HepG2 (cell line): ENCODE results near the gene MICAL3. TPM values are rescaled to one million over a fixed set of nuclear protein-coding genes. Genes with fewer than 3 reads are reported as not detected.

ENCODE experiments used
- ATAC-seq: fragments of 200-7000 bp; cut with Tn5 transposase; 3 replicates; pipeline ENCODE4 v1.9.1; 2020; ENCODE audit warnings: mild to moderate bottlenecking, moderate library complexity
- BruUV-seq: library from RNA; stranded (reverse); fragments of 400-500 nt; replicated peaks from 2 replicates; lab custom pipeline; 2021; lab: Mats Ljungman, UMichigan
- CTCF ChIA-PET: fragments of 300-600 bp; formaldehyde crosslinking; extraction: SDS; loops from one replicate; lab custom pipeline; 2021; ENCODE audit warnings: low total read pairs, inconsistent platforms, low intra/inter-chr PET ratio; lab: Yijun Ruan, JAX
- POLR2A ChIA-PET: fragments of 350-600 bp; sonication (Branson Sonifier 250); formaldehyde crosslinking; loops from one replicate; lab custom pipeline; 2020; ENCODE audit warnings: antibody characterized with exemption, inconsistent platforms; lab: Yijun Ruan, JAX
- DNase-seq: peaks from one replicate; pipeline ENCODE4 v3.0.0-alpha.2; 2015; ENCODE audit warnings: low spot score
- FAIRE-seq: peaks from 3 replicates; lab custom pipeline; 2011; peaks lifted over from hg19 to GRCh38; lab: Jason Lieb, UNC
- H2AFZ ChIP-seq: one replicate; pipeline ENCODE4 v1.6.1; 2011; ENCODE audit warnings: low read length, inconsistent platforms
- H3K27ac ChIP-seq: fragments of 300-600 bp; 3 replicates; pipeline ENCODE4 v1.8.0; 2011; ENCODE audit warnings: mixed run types, mild to moderate bottlenecking, mixed read lengths, low read length, inconsistent platforms; ENCODE audit not compliant: insufficient read depth; ENCODE audit errors: extremely low read length
- H3K27me3 ChIP-seq, 2 experiments: fragments of 200-600 bp in 1 of 2; 2 replicates in 1 of 2; 3 replicates in 1 of 2; pipeline versions ENCODE4 v1.6.0 to v1.8.0; 2011; ENCODE audit warnings: low read length in 2 of 2, mild to moderate bottlenecking in 2 of 2, moderate library complexity in 2 of 2, inconsistent platforms in 1 of 2; ENCODE audit not compliant: insufficient read depth in 2 of 2, control insufficient read depth in 1 of 2
- H3K36me3 ChIP-seq, 2 experiments: fragments of 200-600 bp in 1 of 2; replicated peaks in 1 of 2; 2 replicates in 1 of 2; 3 replicates in 1 of 2; pipeline versions ENCODE4 v1.5.1 to v1.8.0; 2011; ENCODE audit warnings: low read length in 2 of 2, inconsistent platforms in 1 of 2; ENCODE audit not compliant: insufficient read depth in 2 of 2, control insufficient read depth in 1 of 2
- H3K4me1 ChIP-seq: 2 replicates; pipeline ENCODE4 v1.5.1; 2012; ENCODE audit warnings: low read length, inconsistent platforms; ENCODE audit not compliant: insufficient read depth
- H3K4me2 ChIP-seq: 2 replicates; pipeline ENCODE4 v1.6.0; 2011; ENCODE audit warnings: low read depth, low read length, inconsistent platforms
- H3K4me3 ChIP-seq, 3 experiments: fragments of 200-600 bp in 1 of 3; sonication (generic), shearing (Covaris generic) in 1 of 3; replicated peaks in 1 of 3; 2 replicates each; pipeline ENCODE4 v1.5.1; 2011 to 2016; ENCODE audit warnings: low read length in 3 of 3, inconsistent platforms in 2 of 3, low read depth in 2 of 3, mild to moderate bottlenecking in 2 of 3, control low read depth in 1 of 3, mixed read lengths in 1 of 3; ENCODE audit not compliant: insufficient read depth in 1 of 3
- H3K79me2 ChIP-seq: one replicate; pipeline ENCODE4 v1.6.1; 2011; ENCODE audit warnings: low read length, inconsistent platforms; ENCODE audit not compliant: insufficient read depth
- H3K9ac ChIP-seq: 2 replicates; pipeline ENCODE4 v1.6.0; 2011; ENCODE audit warnings: mild to moderate bottlenecking, low read depth, low read length, inconsistent platforms; ENCODE audit not compliant: insufficient read depth
- H3K9me3 ChIP-seq: 2 replicates; pipeline ENCODE4 v1.5.1; 2012; ENCODE audit warnings: mild to moderate bottlenecking, low read length
- H4K20me1 ChIP-seq: 2 replicates; pipeline ENCODE4 v1.6.0; 2011; ENCODE audit warnings: inconsistent platforms, mild to moderate bottlenecking, low read length, moderate library complexity; ENCODE audit not compliant: insufficient read depth
- CEBPG ChIP-seq: IDR thresholded peaks from 2 replicates; pipeline ENCODE4 v1.6.1; 2016
- JUND ChIP-seq: sonication (generic); formaldehyde crosslinking; IDR thresholded peaks from 2 replicates; pipeline ENCODE4 v1.8.0; 2022; ENCODE audit warnings: mild to moderate bottlenecking, missing genetic modification reagents
- KDM6A ChIP-seq: IDR thresholded peaks from 2 replicates; pipeline ENCODE4 v1.6.1; 2016; ENCODE audit warnings: low read depth
- LCORL ChIP-seq, 2 experiments: fragments of 450-650 bp in 1 of 2; sonication (generic) in 1 of 2; formaldehyde crosslinking in 1 of 2; IDR thresholded peaks; 2 replicates each; pipeline versions ENCODE4 v1.5.0 to v1.6.1; 2017 to 2020; ENCODE audit warnings: antibody characterized with exemption in 1 of 2, missing genetic modification reagents in 1 of 2
- MEIS2 ChIP-seq: sonication (generic); formaldehyde crosslinking; IDR thresholded peaks from 2 replicates; pipeline ENCODE4 v1.9.0; 2021; ENCODE audit warnings: mild to moderate bottlenecking, missing genetic modification reagents
- NPAS2 ChIP-seq: sonication (generic); formaldehyde crosslinking; IDR thresholded peaks from 2 replicates; pipeline ENCODE4 v1.8.0; 2022; ENCODE audit warnings: mild to moderate bottlenecking, missing genetic modification reagents, borderline replicate concordance
- RFX3 ChIP-seq: IDR thresholded peaks from 2 replicates; pipeline ENCODE4 v1.6.1; 2016; ENCODE audit warnings: missing biosample characterization, missing genetic modification reagents
- THAP11 ChIP-seq: IDR thresholded peaks from 2 replicates; pipeline ENCODE4 v1.6.1; 2016; ENCODE audit warnings: missing biosample characterization, missing genetic modification reagents
- ZFYVE20 ChIP-seq: sonication (generic); formaldehyde crosslinking; IDR thresholded peaks from 2 replicates; pipeline ENCODE4 v1.8.0; 2023; ENCODE audit warnings: low read depth, mild to moderate bottlenecking, moderate library complexity, missing genetic modification reagents, borderline replicate concordance
- ZNF12 ChIP-seq: sonication (generic); formaldehyde crosslinking; IDR thresholded peaks from 2 replicates; pipeline ENCODE4 v1.5.0; 2020; ENCODE audit warnings: missing genetic modification reagents
- ZNF296 ChIP-seq: sonication (generic); formaldehyde crosslinking; conservative IDR thresholded peaks from 2 replicates; pipeline ENCODE4 v1.5.0; 2020; ENCODE audit warnings: mild to moderate bottlenecking, missing genetic modification reagents
- ZNF704 ChIP-seq: sonication (generic); formaldehyde crosslinking; IDR thresholded peaks from 2 replicates; pipeline ENCODE4 v1.8.1; 2023; ENCODE audit warnings: mild to moderate bottlenecking, inconsistent platforms, moderate library complexity, missing genetic modification reagents, borderline replicate concordance
- ZNF772 ChIP-seq: sonication (generic); formaldehyde crosslinking; IDR thresholded peaks from 2 replicates; pipeline ENCODE4 v1.5.0; 2020; ENCODE audit warnings: mild to moderate bottlenecking, missing genetic modification reagents
- ZSCAN29 ChIP-seq: sonication (generic); formaldehyde crosslinking; conservative IDR thresholded peaks from 2 replicates; pipeline ENCODE4 v1.4.0; 2020; ENCODE audit warnings: mild to moderate bottlenecking, missing genetic modification reagents
- ZSCAN31 ChIP-seq: sonication (generic); formaldehyde crosslinking; IDR thresholded peaks from 2 replicates; pipeline ENCODE4 v1.5.0; 2020; ENCODE audit warnings: low read depth, mild to moderate bottlenecking, missing genetic modification reagents
- WGBS: methylation state at CpG from one replicate; pipeline ENCODE4 v1.1.6; 2017; ENCODE audit warnings: low lambda C conversion rate; 5-methylcytosine and 5-hydroxymethylcytosine counted together
- in situ Hi-C: cut with HindIII; loops from 2 replicates; pipeline ENCODE4 v1.10.0; 2017; ENCODE audit warnings: low pct_unique_long_range_greater_than_20kb; ENCODE audit not compliant: extremely low pct_ligation_motif_present
- intact Hi-C: fragments of 100-400 bp; cut with micrococcal nuclease; formaldehyde crosslinking; loops from one replicate; pipeline ENCODE4 v1.10.0; 2022; ENCODE audit not compliant: unreplicated experiment
- polyA plus RNA-seq, 8 experiments: library from polyadenylated mRNA; depleted of rRNA in 3 of 8; stranded (reverse) in 7 of 8; unstranded in 1 of 8; fragments of >200 nt; fragmentation: Illumina TruSeq in 4 of 8; extraction: Trizol in 4 of 8; gene quantifications; 2 replicates each; pipeline versions ENCODE4 v1.2.1 to v1.2.3, GENCODE V29; 2011 to 2016; ENCODE audit warnings: low read depth in 4 of 8, missing spikeins in 1 of 8, mixed read lengths in 1 of 8; ENCODE audit not compliant: insufficient read depth in 1 of 8
- total RNA-seq, 5 experiments: library from RNA; depleted of rRNA; stranded (reverse); fragments of >200 nt; fragmentation: Illumina TruSeq; extraction: Trizol; gene quantifications; 2 replicates each; pipeline ENCODE4 v1.2.3, GENCODE V29; 2016; ENCODE audit warnings: low read depth in 1 of 5
- TF ChIP-seq, protein P1 (sequence below): IDR thresholded peaks from 2 replicates; pipeline ENCODE4 v1.6.1; 2018; ENCODE audit warnings: missing genetic modification reagents

Gene MICAL3
- total and polyA plus RNA-seq, 2 of the 13 experiments (the other 11 are each of a cell fraction or from before 2014, with no cell fraction given): 5.3 to 12.5 TPM

- H3K4me3 ChIP-seq: no peak overlapping the region
- BruUV-seq: no TSS peak
- no peaks in the 10 kb centered on the region for H4K20me1 ChIP-seq
- no peaks in the 10 kb centered on the region for H3K9me3 ChIP-seq
- H2AFZ ChIP-seq: no peak overlapping the region
- 95% methylated on average over 12 of the region's 15 CpGs for WGBS
- H3K27ac ChIP-seq: no peak overlapping the region
- ATAC-seq (no peak), FAIRE-seq (no peak), DNase-seq (no peak)
- H3K4me2 ChIP-seq: no peak overlapping the region
- intact Hi-C loops: no loop called here
- in situ Hi-C loops: no loop called here
- H3K27me3 ChIP-seq: no peaks in the 10 kb centered on the region
- H3K79me2 ChIP-seq: no peaks in the 10 kb centered on the region
- POLR2A ChIA-PET: no interaction called here
- no peaks in the 10 kb centered on the region for H3K4me1 ChIP-seq
- peaks cover 7 to 19% of the 10 kb centered on the region in 2 experiments; a peak in 3 of 5 replicates for H3K36me3 ChIP-seq
- no peak overlapping the region for H3K9ac ChIP-seq
- no peak for TF ChIP-seq ZNF772
- CTCF ChIA-PET: no interaction called here
Observed at GRCh38 chr22:17815703-17816254, 208.6 kb downstream of the MICAL3 start.

- H3K9me3 ChIP-seq: no peaks in the 10 kb centered on the region
- H3K4me1 ChIP-seq: no peaks in the 10 kb centered on the region
- 93% methylated on average over 20 of the region's 20 CpGs for WGBS
- intact Hi-C loops (no loop called here), in situ Hi-C loops (no loop called here)
- H3K27me3 ChIP-seq: no peaks in the 10 kb centered on the region
- no peaks in the 10 kb centered on the region for H4K20me1 ChIP-seq
- H3K4me2 ChIP-seq: no peak overlapping the region
- BruUV-seq: no TSS peak
- no peaks in the 10 kb centered on the region for H3K79me2 ChIP-seq
- CTCF ChIA-PET: no interaction called here
- DNase-seq (no peak), FAIRE-seq (no peak), ATAC-seq (no peak)
- no peak overlapping the region for H3K4me3 ChIP-seq
- no peak overlapping the region for H3K9ac ChIP-seq
- H3K27ac ChIP-seq: no peak overlapping the region
- H2AFZ ChIP-seq: no peak overlapping the region
- H3K36me3 ChIP-seq: peaks cover 9 to 19% of the 10 kb centered on the region in 2 experiments; a peak in 4 of 5 replicates
- TF ChIP-seq RFX3 (CRISPR knock-in tag): no peak
- no peak for TF ChIP-seq ZSCAN31 (CRISPR knock-in tag)
- no peak for TF ChIP-seq ZSCAN29 (CRISPR knock-in tag)
- no peak for TF ChIP-seq MEIS2 (CRISPR knock-in tag)
- no peak for TF ChIP-seq THAP11 (CRISPR knock-in tag)
- TF ChIP-seq, protein P1, sequence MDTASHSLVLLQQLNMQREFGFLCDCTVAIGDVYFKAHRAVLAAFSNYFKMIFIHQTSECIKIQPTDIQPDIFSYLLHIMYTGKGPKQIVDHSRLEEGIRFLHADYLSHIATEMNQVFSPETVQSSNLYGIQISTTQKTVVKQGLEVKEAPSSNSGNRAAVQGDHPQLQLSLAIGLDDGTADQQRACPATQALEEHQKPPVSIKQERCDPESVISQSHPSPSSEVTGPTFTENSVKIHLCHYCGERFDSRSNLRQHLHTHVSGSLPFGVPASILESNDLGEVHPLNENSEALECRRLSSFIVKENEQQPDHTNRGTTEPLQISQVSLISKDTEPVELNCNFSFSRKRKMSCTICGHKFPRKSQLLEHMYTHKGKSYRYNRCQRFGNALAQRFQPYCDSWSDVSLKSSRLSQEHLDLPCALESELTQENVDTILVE (CRISPR knock-in tag): no peak
- TF ChIP-seq ZNF12 (CRISPR knock-in tag): no peak
- TF ChIP-seq JUND (CRISPR knock-in tag): no peak
- TF ChIP-seq NPAS2 (CRISPR knock-in tag): no peak
- TF ChIP-seq LCORL (IDR thresholded peaks at IDR 0.05): no peak
- TF ChIP-seq LCORL (CRISPR knock-in tag; IDR thresholded peaks at IDR 0.05): no peak
- TF ChIP-seq ZNF704 (CRISPR knock-in tag): no peak
- no peak for TF ChIP-seq CEBPG (CRISPR knock-in tag)
- no peak for TF ChIP-seq KDM6A (CRISPR knock-in tag)
- TF ChIP-seq ZNF296 (CRISPR knock-in tag): no peak
- no peak for TF ChIP-seq ZFYVE20
- TF ChIP-seq, all 625 proteins: peak for 0
- POLR2A ChIA-PET: no interaction called here
Observed at GRCh38 chr22:17814830-17815229, 209.5 kb downstream of the MICAL3 start.
